ENCODE data around the gene CLTB. TPM values are rescaled to one million over a fixed set of nuclear protein-coding genes. Genes with fewer than 3 reads are reported as not detected.

The CLTB gene
- polyA plus RNA-seq, 1 of the 3 experiments (the other 2 are of a cell fraction), result 91.2 TPM

DNA sequence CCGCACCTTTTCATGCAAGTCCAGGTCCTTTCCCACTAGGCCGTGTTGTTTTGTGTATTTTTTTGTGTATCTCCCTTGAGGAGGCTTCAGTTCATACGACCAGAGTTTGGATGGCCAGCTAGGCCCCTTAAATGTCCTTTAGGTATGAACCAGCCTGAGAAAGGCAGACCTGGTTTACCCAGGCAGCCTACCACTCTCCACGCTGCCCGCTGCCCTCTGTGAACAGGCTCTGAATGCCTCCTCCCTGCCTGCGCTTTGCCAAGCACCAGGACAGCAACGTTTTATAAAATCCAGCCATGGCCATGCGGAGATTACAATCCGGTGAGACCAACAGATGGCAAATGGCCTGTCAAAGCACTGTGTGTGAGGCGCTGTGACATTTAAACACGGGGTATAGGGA lies 626 bp upstream of the CLTB start (continued):
- TF ChIP-seq TEAD4 (IDR thresholded peaks at IDR 0.05; ENCODE audit: borderline replicate concordance, insufficient read depth) (no peak), RAD21 (IDR thresholded peaks at IDR 0.05; ENCODE audit: low read length) (no peak)
- TF ChIP-seq, protein P1, sequence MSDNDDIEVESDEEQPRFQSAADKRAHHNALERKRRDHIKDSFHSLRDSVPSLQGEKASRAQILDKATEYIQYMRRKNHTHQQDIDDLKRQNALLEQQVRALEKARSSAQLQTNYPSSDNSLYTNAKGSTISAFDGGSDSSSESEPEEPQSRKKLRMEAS (IDR thresholded peaks at IDR 0.05; ENCODE audit: low read depth), result no peak

DNA sequence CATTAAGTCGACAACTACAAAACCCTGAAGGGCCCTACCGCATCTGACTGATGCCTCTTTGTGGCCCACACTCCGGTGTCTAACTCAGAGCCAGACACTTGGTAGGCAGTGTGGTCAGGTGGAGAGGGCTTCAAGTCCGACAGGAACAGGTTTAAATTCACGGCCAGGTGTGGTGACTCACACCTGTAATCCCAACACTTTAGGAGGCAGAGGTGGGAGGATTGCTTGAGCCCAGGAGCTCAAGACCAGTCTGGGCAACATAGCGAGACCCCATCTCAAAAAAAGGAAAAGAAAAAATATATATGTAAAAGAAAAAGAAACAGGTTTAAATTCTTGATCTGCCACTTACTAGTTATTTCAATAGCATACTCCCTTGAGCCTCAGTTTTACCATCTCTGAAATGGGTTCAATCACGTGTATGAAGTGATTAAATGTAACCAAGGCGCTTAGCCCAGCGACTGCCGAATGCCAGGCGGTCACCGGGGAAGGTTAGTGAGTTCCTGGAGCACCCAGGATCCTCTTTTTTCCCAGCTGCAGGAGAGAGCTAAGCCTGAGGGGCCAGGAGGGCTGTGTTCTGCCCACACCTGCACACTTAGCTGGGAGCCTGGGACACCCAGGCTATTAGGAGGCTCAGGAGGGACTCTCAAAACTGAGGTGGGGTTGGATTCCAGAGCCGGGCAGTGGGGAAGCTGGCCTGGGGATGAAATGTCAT lies 943 bp downstream of the CLTB start:
- Histone ChIP-seq H3K27ac (ENCODE audit: low read depth in 2 of 2, low read length in 1 of 2) (peak overlapping the region in 1 of 2 experiments; percentile 70; a peak in 2 of 4 replicates), H3K4me2 (peak overlapping the region; percentile 93), H3K27me3 (ENCODE audit: insufficient read depth) (no peaks in the 10 kb centered on the region), H3K9me3 (no peaks in the 10 kb centered on the region), H4K20me1 (ENCODE audit: insufficient read depth) (no peaks in the 10 kb centered on the region), H3F3A (replicated peaks; ENCODE audit: insufficient read depth) (no peaks in the 10 kb centered on the region), H3K9ac (peak overlapping the region; percentile 70), H2AFZ (ENCODE audit: low read depth) (peak overlapping the region; percentile 91), H3K4me3 (ENCODE audit: low read depth in 2 of 2, low read length in 1 of 2) (peak overlapping the region; percentile 73 to 97), H3K79me2 (ENCODE audit: insufficient read depth) (peaks cover 21% of the 10 kb centered on the region; the same call in 1 of the 2 replicates), H3K9me2 (no peaks in the 10 kb centered on the region), H3K36me3 (replicated peaks in 1 of 2; ENCODE audit: control insufficient read depth in 1 of 2, insufficient read depth in 2 of 2, low read length in 1 of 2) (no peaks in the 10 kb centered on the region), H3K4me1 (ENCODE audit: control insufficient read depth in 1 of 2, insufficient read depth in 2 of 2, low read depth in 1 of 2, low read length in 1 of 2) (peaks cover 0 to 12% of the 10 kb centered on the region in 2 experiments; a peak in 2 of 4 replicates)
- ChIA-PET POLR2A (interaction anchor here (1.6 to 1.9 kb wide), 2 partner anchors 26 to 128 kb away, joined by 4 to 6 read pairs; no protein-coding TSS in a partner anchor), CTCF (interaction anchor here (0.6 to 3.6 kb wide), 15 partner anchors 9 to 232 kb away, joined by 3 to 47 read pairs (median 7); partner anchors contain the start of genes EIF4E1B, FAF2, RNF44 and SNCB)
- whole genome bisulfite sequencing (ENCODE audit: low lambda C conversion rate), result 82% methylated on average over 13 of the region's 13 CpGs
- no peak for DNase-seq
- no peak for TF ChIP-seq YY1 (IDR thresholded peaks at IDR 0.05; ENCODE audit: low read depth)
- TF ChIP-seq, protein P1 (IDR thresholded peaks at IDR 0.05; ENCODE audit: low read depth), result no peak
- no peak for TF ChIP-seq NRF1 (IDR thresholded peaks at IDR 0.05; ENCODE audit: low read depth, low read length)

DNA sequence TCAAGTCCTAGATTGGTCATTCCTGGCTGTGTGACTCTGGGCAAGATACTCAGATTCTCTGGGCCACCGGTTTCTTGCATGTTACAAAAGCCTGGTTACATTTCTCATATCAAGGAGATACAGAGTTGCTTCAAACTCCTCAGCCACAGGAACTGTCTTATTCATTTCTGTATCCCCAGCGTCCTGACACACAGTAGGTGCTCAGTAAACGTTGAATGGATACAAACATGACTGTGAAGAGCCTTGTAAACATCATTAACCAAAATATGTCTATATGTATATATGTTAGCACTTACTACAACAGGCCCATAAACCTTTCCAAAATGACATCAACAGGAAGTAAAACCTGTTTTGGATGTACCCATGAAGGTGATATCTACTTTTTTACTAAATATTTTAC lies 1.6 kb downstream of the CLTB start:
- POLR2A ChIA-PET, result no interaction called here
- Histone ChIP-seq H3K9ac (no peak overlapping the region), H2AFZ (ENCODE audit: low read depth) (no peak overlapping the region), H3K27me3 (ENCODE audit: insufficient read depth) (no peaks in the 10 kb centered on the region), H3F3A (replicated peaks; ENCODE audit: insufficient read depth) (no peaks in the 10 kb centered on the region), H3K27ac (ENCODE audit: low read depth in 2 of 2, low read length in 1 of 2) (no peak overlapping the region), H3K9me2 (no peaks in the 10 kb centered on the region), H4K20me1 (ENCODE audit: insufficient read depth) (no peaks in the 10 kb centered on the region), H3K4me2 (peak overlapping the region; percentile 93; the same call in 1 of the 2 replicates), H3K79me2 (ENCODE audit: insufficient read depth) (peaks cover 21% of the 10 kb centered on the region; the same call in 1 of the 2 replicates), H3K4me1 (ENCODE audit: control insufficient read depth in 1 of 2, insufficient read depth in 2 of 2, low read depth in 1 of 2, low read length in 1 of 2) (peaks cover 0 to 12% of the 10 kb centered on the region in 2 experiments; a peak in 2 of 4 replicates), H3K36me3 (replicated peaks in 1 of 2; ENCODE audit: control insufficient read depth in 1 of 2, insufficient read depth in 2 of 2, low read length in 1 of 2) (peaks cover 0 to 3% of the 10 kb centered on the region in 2 experiments), H3K4me3 (ENCODE audit: low read depth in 2 of 2, low read length in 1 of 2) (no peak overlapping the region), H3K9me3 (no peaks in the 10 kb centered on the region)
- TF ChIP-seq, protein P2, sequence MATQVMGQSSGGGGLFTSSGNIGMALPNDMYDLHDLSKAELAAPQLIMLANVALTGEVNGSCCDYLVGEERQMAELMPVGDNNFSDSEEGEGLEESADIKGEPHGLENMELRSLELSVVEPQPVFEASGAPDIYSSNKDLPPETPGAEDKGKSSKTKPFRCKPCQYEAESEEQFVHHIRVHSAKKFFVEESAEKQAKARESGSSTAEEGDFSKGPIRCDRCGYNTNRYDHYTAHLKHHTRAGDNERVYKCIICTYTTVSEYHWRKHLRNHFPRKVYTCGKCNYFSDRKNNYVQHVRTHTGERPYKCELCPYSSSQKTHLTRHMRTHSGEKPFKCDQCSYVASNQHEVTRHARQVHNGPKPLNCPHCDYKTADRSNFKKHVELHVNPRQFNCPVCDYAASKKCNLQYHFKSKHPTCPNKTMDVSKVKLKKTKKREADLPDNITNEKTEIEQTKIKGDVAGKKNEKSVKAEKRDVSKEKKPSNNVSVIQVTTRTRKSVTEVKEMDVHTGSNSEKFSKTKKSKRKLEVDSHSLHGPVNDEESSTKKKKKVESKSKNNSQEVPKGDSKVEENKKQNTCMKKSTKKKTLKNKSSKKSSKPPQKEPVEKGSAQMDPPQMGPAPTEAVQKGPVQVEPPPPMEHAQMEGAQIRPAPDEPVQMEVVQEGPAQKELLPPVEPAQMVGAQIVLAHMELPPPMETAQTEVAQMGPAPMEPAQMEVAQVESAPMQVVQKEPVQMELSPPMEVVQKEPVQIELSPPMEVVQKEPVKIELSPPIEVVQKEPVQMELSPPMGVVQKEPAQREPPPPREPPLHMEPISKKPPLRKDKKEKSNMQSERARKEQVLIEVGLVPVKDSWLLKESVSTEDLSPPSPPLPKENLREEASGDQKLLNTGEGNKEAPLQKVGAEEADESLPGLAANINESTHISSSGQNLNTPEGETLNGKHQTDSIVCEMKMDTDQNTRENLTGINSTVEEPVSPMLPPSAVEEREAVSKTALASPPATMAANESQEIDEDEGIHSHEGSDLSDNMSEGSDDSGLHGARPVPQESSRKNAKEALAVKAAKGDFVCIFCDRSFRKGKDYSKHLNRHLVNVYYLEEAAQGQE (IDR thresholded peaks at IDR 0.05; ENCODE audit: low read depth, low read length), result no peak
- no peak for TF ChIP-seq GABPA (IDR thresholded peaks at IDR 0.05; ENCODE audit: low read depth)
- TF ChIP-seq, protein P3, sequence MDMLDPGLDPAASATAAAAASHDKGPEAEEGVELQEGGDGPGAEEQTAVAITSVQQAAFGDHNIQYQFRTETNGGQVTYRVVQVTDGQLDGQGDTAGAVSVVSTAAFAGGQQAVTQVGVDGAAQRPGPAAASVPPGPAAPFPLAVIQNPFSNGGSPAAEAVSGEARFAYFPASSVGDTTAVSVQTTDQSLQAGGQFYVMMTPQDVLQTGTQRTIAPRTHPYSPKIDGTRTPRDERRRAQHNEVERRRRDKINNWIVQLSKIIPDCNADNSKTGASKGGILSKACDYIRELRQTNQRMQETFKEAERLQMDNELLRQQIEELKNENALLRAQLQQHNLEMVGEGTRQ (IDR thresholded peaks at IDR 0.05; ENCODE audit: borderline replicate concordance, low read depth, low read length), result no peak
- TF ChIP-seq, protein P4, sequence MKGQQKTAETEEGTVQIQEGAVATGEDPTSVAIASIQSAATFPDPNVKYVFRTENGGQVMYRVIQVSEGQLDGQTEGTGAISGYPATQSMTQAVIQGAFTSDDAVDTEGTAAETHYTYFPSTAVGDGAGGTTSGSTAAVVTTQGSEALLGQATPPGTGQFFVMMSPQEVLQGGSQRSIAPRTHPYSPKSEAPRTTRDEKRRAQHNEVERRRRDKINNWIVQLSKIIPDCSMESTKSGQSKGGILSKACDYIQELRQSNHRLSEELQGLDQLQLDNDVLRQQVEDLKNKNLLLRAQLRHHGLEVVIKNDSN (IDR thresholded peaks at IDR 0.05; ENCODE audit: borderline replicate concordance, low read depth), result no peak
- TF ChIP-seq, protein P5, sequence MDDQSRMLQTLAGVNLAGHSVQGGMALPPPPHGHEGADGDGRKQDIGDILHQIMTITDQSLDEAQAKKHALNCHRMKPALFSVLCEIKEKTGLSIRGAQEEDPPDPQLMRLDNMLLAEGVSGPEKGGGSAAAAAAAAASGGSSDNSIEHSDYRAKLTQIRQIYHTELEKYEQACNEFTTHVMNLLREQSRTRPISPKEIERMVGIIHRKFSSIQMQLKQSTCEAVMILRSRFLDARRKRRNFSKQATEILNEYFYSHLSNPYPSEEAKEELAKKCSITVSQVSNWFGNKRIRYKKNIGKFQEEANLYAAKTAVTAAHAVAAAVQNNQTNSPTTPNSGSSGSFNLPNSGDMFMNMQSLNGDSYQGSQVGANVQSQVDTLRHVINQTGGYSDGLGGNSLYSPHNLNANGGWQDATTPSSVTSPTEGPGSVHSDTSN (IDR thresholded peaks at IDR 0.05), result no peak
- TF ChIP-seq MEF2A (IDR thresholded peaks at IDR 0.05; ENCODE audit: borderline replicate concordance, low read depth), result no peak
- TF ChIP-seq FOSL2 (IDR thresholded peaks at IDR 0.05; ENCODE audit: borderline replicate concordance, low read depth), result no peak
- TF ChIP-seq NFIC (IDR thresholded peaks at IDR 0.05; ENCODE audit: borderline replicate concordance), result no peak
- TF ChIP-seq RXRA (IDR thresholded peaks at IDR 0.05; ENCODE audit: borderline replicate concordance, low read depth), result no peak
- TF ChIP-seq, protein P6, sequence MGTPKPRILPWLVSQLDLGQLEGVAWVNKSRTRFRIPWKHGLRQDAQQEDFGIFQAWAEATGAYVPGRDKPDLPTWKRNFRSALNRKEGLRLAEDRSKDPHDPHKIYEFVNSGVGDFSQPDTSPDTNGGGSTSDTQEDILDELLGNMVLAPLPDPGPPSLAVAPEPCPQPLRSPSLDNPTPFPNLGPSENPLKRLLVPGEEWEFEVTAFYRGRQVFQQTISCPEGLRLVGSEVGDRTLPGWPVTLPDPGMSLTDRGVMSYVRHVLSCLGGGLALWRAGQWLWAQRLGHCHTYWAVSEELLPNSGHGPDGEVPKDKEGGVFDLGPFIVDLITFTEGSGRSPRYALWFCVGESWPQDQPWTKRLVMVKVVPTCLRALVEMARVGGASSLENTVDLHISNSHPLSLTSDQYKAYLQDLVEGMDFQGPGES (IDR thresholded peaks at IDR 0.05; ENCODE audit: low read depth, low read length), result no peak
- no peak for DNase-seq
- 64% methylated on average over 3 of the region's 3 CpGs for WGBS (ENCODE audit: low lambda C conversion rate)
- CTCF ChIA-PET, result interaction anchor here (1.2 to 3.1 kb wide), 4 partner anchors 8 to 156 kb away, joined by 6 to 28 read pairs (median 18); partner anchors contain the start of gene RNF44
